ENCODE results near the gene ATP6AP1. TPM values are rescaled to one million over a fixed set of nuclear protein-coding genes. Genes with fewer than 3 reads are reported as not detected.

The ATP6AP1 gene
- total RNA-seq, 1 donor from 2014 or later = 52.6 TPM

Other genes with a start within 250 kb of the ATP6AP1 start
- not detected for gene OPN1MW, start 246.1 kb upstream of the ATP6AP1 start, total RNA-seq
- not detected for gene OPN1MW2, start 208.9 kb upstream of the ATP6AP1 start, total RNA-seq
- not detected for gene OPN1MW3, start 171.1 kb upstream of the ATP6AP1 start, total RNA-seq
- not detected for gene TEX28, start 133.6 kb upstream of the ATP6AP1 start, total RNA-seq
- not detected for gene TKTL1, start 132.9 kb upstream of the ATP6AP1 start, total RNA-seq
- gene FLNA, start 54.0 kb upstream of the ATP6AP1 start, total RNA-seq = 6,152 TPM
- gene EMD, start 49.4 kb upstream of the ATP6AP1 start, total RNA-seq = 86.3 TPM
- gene RPL10, start 30.3 kb upstream of the ATP6AP1 start, total RNA-seq = 4,298 TPM
- 52.5 TPM for gene DNASE1L1, start 19.4 kb upstream of the ATP6AP1 start, total RNA-seq
- gene TAFAZZIN, start 17.1 kb upstream of the ATP6AP1 start, total RNA-seq = 33.4 TPM
- 67.4 TPM for gene GDI1, start 8.5 kb downstream of the ATP6AP1 start, total RNA-seq
- 52.4 TPM for gene FAM50A, start 15.5 kb downstream of the ATP6AP1 start, total RNA-seq
- 10.0 TPM for gene PLXNA3, start 29.6 kb downstream of the ATP6AP1 start, total RNA-seq
- 52.0 TPM for gene LAGE3, start 50.6 kb downstream of the ATP6AP1 start, total RNA-seq
- 127 TPM for gene UBL4A, start 57.9 kb downstream of the ATP6AP1 start, total RNA-seq
- 66.2 TPM for gene SLC10A3, start 62.0 kb downstream of the ATP6AP1 start, total RNA-seq
- gene FAM3A, start 87.6 kb downstream of the ATP6AP1 start, total RNA-seq = 69.9 TPM
- gene G6PD, start 118.2 kb downstream of the ATP6AP1 start, total RNA-seq = 89.7 TPM
- 37.5 TPM for gene IKBKG, start 118.9 kb downstream of the ATP6AP1 start, total RNA-seq
- gene CTAG1A, start 156.5 kb downstream of the ATP6AP1 start, total RNA-seq = not detected
- gene CTAG1B, start 190.6 kb downstream of the ATP6AP1 start, total RNA-seq = not detected
- gene CTAG2, start 224.9 kb downstream of the ATP6AP1 start, total RNA-seq = not detected

Measured in ascending aorta (tissue), 1 donor.